GM12875 (cell line): Measurements from ENCODE around the gene CASP10.
"Not testable (repeated sequence)": the region's sequence is repeated elsewhere in the genome, so short reads cannot be mapped to it uniquely, and the experiment has no call there.

Source experiments
- H3K4me3 ChIP-seq: one replicate; pipeline ENCODE4 v1.5.1; 2011; ENCODE audit warnings: low read depth, low read length, control low read depth
- CTCF ChIP-seq: IDR thresholded peaks from 2 replicates; pipeline ENCODE4 v1.5.1; 2011; ENCODE audit warnings: low read depth, mild to moderate bottlenecking, control low read depth, inconsistent platforms, low read length, moderate library complexity, borderline replicate concordance; ENCODE audit not compliant: insufficient read depth

The CASP10 gene

GRCh38 chr2:201157694-201158093 is 25.2 kb upstream of the CASP10 start:
- TF ChIP-seq CTCF: no peak
- H3K4me3 ChIP-seq: no peak overlapping the region

GRCh38 chr2:201158111-201158929 is 24.6 kb upstream of the CASP10 start:
- H3K4me3 ChIP-seq: no peak overlapping the region
- peak; percentile 70 for TF ChIP-seq CTCF

GRCh38 chr2:201164166-201164565 is 18.8 kb upstream of the CASP10 start:
- no peak overlapping the region for H3K4me3 ChIP-seq
- TF ChIP-seq CTCF: no peak

GRCh38 chr2:201167546-201167945 is 15.4 kb upstream of the CASP10 start:
- no peak overlapping the region for H3K4me3 ChIP-seq
- no peak for TF ChIP-seq CTCF

GRCh38 chr2:201168496-201168895 is 14.4 kb upstream of the CASP10 start:
- not testable (repeated sequence) for H3K4me3 ChIP-seq

- H3K4me3 ChIP-seq: no peak overlapping the region
- TF ChIP-seq CTCF: no peak
Observed at GRCh38 chr2:201171259-201171814, 11.6 kb upstream of the CASP10 start.

- no peak for TF ChIP-seq CTCF
- H3K4me3 ChIP-seq: no peak overlapping the region
Observed at GRCh38 chr2:201172279-201172678, 10.7 kb upstream of the CASP10 start.

- no peak overlapping the region for H3K4me3 ChIP-seq
- TF ChIP-seq CTCF: no peak
Observed at GRCh38 chr2:201174687-201175086, 8.3 kb upstream of the CASP10 start.
